HG03066 (cell line): ENCODE results near the gene MAS1.
"Not testable (repeated sequence)": the region's sequence is repeated elsewhere in the genome, so short reads cannot be mapped to it uniquely, and the experiment has no call there.

Experiments
- ATAC-seq: cut with Tn5 transposase; IDR thresholded peaks from one replicate; pipeline ENCODE4 v1.9.1; 2021; ENCODE audit warnings: low read depth; ENCODE audit not compliant: unreplicated experiment

MAS1 gene

GRCh38 chr6:159914565-159914923, 23.8 kb downstream of the MAS1 start:
- no peak for ATAC-seq

- ATAC-seq = no peak
These were observed 24.6 kb downstream of the MAS1 start for GRCh38 chr6:159915397-159915796.

GRCh38 chr6:159916237-159916636, 25.4 kb downstream of the MAS1 start:
- no peak for ATAC-seq

GRCh38 chr6:159916752-159917151, 26.0 kb downstream of the MAS1 start:
- ATAC-seq = no peak

GRCh38 chr6:159919011-159919511, 28.3 kb downstream of the MAS1 start:
- no peak for ATAC-seq

- no peak for ATAC-seq
These were observed 29.0 kb downstream of the MAS1 start for GRCh38 chr6:159919800-159920199.

- ATAC-seq = not testable (repeated sequence)
These were observed 33.4 kb downstream of the MAS1 start for GRCh38 chr6:159924150-159924549.

- ATAC-seq = no peak
These were observed 35.9 kb downstream of the MAS1 start for GRCh38 chr6:159926542-159927203.

- ATAC-seq = no peak
These were observed 39.0 kb downstream of the MAS1 start for GRCh38 chr6:159929819-159930218.

GRCh38 chr6:159931112-159931511, 40.3 kb downstream of the MAS1 start:
- ATAC-seq = peak; percentile 93

GRCh38 chr6:159931846-159932245, 41.1 kb downstream of the MAS1 start:
- peak; percentile 17 for ATAC-seq

- no peak for ATAC-seq
These were observed 42.3 kb downstream of the MAS1 start for GRCh38 chr6:159933077-159933476.

GRCh38 chr6:159934181-159934580, 43.4 kb downstream of the MAS1 start:
- ATAC-seq = no peak

GRCh38 chr6:159935065-159935464, 44.3 kb downstream of the MAS1 start:
- no peak for ATAC-seq

GRCh38 chr6:159935633-159936032, 44.8 kb downstream of the MAS1 start:
- no peak for ATAC-seq

GRCh38 chr6:159939591-159940016, 48.8 kb downstream of the MAS1 start:
- no peak for ATAC-seq
